Upper lobe of left lung (tissue), 4 donors: Measurements from ENCODE around the gene AFAP1.

Experiments used
- CTCF ChIP-seq, 6 experiments: fragments of 450-650 bp in 4 of 6; fragments of 200-600 bp in 2 of 6; sonication (generic) in 2 of 6; IDR thresholded peaks; one replicate each; pipeline ENCODE4 v1.5.1; 2016 to 2019; ENCODE audit warnings: antibody characterized with exemption in 6 of 6
- EP300 ChIP-seq, 4 donors: sonication (generic); formaldehyde crosslinking; IDR thresholded peaks; one replicate each; pipeline ENCODE4 v1.5.1; 2017; ENCODE audit warnings: antibody characterized with exemption in 4 of 4, control low read depth in 2 of 4
- POLR2A ChIP-seq, 4 donors: fragments of 450-650 bp; IDR thresholded peaks; one replicate each; pipeline ENCODE4 v1.5.1; 2016 to 2017; ENCODE audit warnings: antibody characterized with exemption in 4 of 4, mild to moderate bottlenecking in 2 of 4
- POLR2AphosphoS5 ChIP-seq, 2 donors: sonication (generic); formaldehyde crosslinking; IDR thresholded peaks; one replicate each; pipeline ENCODE4 v1.5.1; 2017; ENCODE audit warnings: antibody characterized with exemption in 2 of 2

- no peak for TF ChIP-seq CTCF (IDR thresholded peaks at IDR 0.05)
- TF ChIP-seq POLR2A (IDR thresholded peaks at IDR 0.05): no peak
- no peak for TF ChIP-seq EP300 (IDR thresholded peaks at IDR 0.05)
- no peak for TF ChIP-seq POLR2AphosphoS5 (IDR thresholded peaks at IDR 0.05)
These were observed 173.6 kb downstream of the AFAP1 start for GRCh38 chr4:7766086-7766485.
